GM18526 (cell line): Measurements from ENCODE around the gene COL21A1.

Experiments used
- POLR2A ChIP-seq: IDR thresholded peaks from 3 replicates; pipeline ENCODE4 v1.6.1; 2011; ENCODE audit not compliant: insufficient read length; ENCODE audit errors: extremely low read depth

COL21A1 gene

GRCh38 chr6:56140090-56140489, 107.3 kb downstream of the COL21A1 start:
- no peak for TF ChIP-seq POLR2A

- TF ChIP-seq POLR2A, result no peak
Observed at GRCh38 chr6:56115715-56116114, 131.7 kb downstream of the COL21A1 start.

GRCh38 chr6:56109149-56109548, 138.2 kb downstream of the COL21A1 start:
- no peak for TF ChIP-seq POLR2A

GRCh38 chr6:56106231-56106630, 141.1 kb downstream of the COL21A1 start:
- no peak for TF ChIP-seq POLR2A

DNA sequence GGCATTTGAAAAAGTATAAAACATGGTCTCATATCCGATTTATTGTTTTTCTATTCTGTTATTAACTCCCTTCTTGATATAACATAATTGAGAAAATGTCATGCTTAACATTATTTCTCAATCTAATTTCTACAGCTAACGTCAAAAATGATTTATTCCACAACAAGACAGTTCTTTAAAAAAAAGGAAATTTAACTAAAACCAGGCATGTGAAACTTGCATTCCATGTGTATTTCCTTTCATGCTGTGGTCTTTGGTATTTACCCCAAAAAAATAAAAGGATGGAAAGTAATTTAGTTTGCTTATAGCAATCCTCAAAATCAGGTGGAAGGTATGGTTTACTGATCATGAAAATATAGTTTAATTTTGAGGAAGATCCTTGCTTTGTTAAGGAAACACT, 142.8 kb downstream of the COL21A1 start:
- TF ChIP-seq POLR2A, result no peak

GRCh38 chr6:56102216-56102615, 145.2 kb downstream of the COL21A1 start:
- TF ChIP-seq POLR2A, result no peak

- no peak for TF ChIP-seq POLR2A
Observed at GRCh38 chr6:56101141-56101553, 146.2 kb downstream of the COL21A1 start.

DNA sequence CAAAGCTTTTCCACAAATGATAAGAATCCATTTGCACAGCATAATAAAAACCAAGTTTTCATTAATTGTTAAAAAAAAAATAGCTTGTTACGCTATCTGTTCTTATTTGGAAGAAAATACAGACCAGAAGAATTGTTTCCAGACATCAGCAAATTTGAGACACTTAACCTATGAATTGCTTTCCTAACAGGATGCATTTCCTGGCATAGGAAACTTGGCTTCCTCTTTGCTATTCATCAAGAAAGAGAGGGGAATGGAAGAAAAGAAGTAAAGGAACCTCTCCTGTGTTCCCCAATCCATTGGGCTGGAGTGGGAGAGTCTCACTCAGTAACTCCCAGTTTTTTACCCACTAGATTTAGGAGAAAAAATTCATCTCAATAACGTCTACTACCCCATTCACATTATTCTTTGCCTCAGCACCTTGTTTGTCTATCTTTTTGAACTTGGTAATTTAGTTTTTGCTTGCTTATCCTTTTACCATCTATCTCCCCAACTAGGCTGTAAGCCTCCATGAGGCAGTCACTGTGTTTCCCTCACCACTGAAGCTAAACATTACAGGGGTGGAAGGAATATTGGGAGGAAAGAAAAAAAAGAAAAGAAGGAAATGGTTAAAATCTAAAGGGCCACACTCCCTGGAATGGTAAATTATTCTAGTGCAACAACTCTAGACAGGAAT, 150.3 kb downstream of the COL21A1 start:
- TF ChIP-seq POLR2A, result no peak

- TF ChIP-seq POLR2A, result no peak
Observed at GRCh38 chr6:56096541-56096940, 150.8 kb downstream of the COL21A1 start.

- no peak for TF ChIP-seq POLR2A
Observed at GRCh38 chr6:56093776-56094175, 153.6 kb downstream of the COL21A1 start.

- no peak for TF ChIP-seq POLR2A
Observed at GRCh38 chr6:56091159-56091869, 156.1 kb downstream of the COL21A1 start.

- TF ChIP-seq POLR2A, result no peak
Observed at GRCh38 chr6:56088641-56089040, 158.7 kb downstream of the COL21A1 start.

DNA sequence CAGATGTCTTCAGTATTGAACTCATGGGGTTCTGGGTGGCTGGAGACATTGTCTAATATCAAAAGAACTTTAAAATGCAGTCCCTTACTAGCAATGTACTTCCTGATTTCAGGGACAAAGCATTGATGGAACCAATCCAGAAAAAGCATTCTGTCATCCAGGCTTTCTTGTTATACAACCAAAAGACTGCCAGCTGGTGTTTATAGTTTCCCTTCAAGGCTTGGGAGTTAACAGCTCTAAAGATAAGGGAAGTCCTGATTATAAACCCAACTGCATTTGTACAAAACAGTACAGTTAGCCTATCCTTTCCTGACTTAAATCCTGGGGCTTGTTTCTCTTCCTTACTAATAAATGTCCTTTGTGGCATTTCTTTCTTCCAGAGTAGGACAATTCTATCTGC, 160.0 kb downstream of the COL21A1 start:
- TF ChIP-seq POLR2A, result no peak

- no peak for TF ChIP-seq POLR2A
Observed at GRCh38 chr6:56079751-56080540, 167.4 kb downstream of the COL21A1 start.

DNA sequence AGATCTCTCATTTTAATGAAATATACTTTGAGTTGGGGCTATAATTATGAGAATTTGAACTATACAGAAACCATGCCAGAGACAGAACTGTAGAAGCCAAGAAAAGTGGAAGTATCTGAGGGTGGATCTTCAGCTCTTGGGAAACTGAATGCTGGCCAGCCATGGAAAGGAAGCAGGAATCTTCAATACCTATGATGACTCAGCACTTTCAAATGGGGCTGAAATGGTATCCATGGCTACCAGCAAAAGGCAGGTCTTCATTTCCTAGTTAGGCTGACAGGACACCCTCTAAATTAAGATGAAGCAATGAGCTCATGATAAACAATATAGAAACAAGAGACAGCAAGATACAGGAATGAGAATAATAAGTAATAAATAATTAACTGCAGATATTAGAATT, 171.3 kb downstream of the COL21A1 start:
- no peak for TF ChIP-seq POLR2A

DNA sequence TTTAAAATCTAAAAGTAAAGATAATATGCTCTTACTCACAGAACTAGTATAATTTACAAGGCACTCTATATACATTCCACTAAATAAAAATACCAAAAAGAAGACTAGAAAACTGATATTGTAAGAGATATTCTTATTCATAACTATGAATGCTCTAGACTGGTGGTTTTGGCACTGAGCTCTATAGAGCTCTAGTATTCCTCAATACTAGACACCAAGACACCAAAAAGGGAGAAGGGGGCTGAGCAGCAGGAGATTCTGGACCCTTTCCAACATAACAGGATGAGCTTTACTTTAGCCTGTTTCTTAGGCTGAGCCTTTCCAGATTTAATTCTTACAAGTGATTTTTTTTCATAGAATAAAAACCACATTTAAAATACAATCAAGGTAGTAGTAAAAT, 173.6 kb downstream of the COL21A1 start:
- TF ChIP-seq POLR2A, result no peak

DNA sequence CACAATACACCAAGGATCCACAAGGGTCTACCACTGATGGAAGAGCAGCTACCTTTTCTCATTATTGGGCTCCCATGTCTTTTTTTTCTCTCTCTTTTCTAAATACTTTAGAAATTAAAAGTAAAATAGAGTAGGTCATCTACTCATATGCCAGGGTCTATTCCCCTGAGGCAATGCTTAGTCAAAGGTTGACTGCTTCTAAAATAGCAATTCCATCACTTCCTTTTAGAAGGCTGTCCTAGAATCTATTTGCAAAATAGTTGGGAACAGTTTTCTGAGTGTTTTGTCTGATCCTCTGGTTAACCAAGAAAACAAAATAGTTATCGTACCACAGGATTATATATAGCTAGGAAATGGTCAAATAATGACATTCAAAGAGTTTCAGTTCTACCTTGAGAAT, 174.1 kb downstream of the COL21A1 start:
- TF ChIP-seq POLR2A, result no peak

DNA sequence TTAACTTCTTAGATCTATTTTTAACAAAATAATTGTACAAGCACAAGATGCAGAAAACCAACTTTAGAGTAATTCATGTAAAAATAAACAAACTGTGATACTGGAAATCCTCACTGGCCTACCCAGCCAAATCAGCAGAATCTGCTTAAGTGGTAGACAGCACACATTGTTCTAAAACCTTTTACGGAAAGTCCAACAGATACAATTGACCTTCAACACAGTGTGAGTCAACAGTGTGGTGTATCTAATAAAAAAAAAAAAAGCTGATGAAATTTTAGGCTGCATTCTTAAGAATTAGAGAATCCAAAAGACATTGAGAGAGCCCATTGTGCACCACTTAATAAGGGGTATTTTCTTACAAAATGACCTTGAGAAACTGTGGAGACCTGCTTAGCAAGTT, 174.5 kb downstream of the COL21A1 start:
- TF ChIP-seq POLR2A, result no peak
